Activated gamma-delta T cell treated with Interleukin-2 at 50 U/mL for 16 hours (primary cell): ENCODE measurements around the gene ARL13B.
"Not testable (repeated sequence)": the region's sequence is repeated elsewhere in the genome, so short reads cannot be mapped to it uniquely, and the experiment has no call there.

Experiments
- DNase-seq: peaks from one replicate; pipeline ENCODE4 v3.0.0-alpha.2; 2020

ARL13B gene

DNA sequence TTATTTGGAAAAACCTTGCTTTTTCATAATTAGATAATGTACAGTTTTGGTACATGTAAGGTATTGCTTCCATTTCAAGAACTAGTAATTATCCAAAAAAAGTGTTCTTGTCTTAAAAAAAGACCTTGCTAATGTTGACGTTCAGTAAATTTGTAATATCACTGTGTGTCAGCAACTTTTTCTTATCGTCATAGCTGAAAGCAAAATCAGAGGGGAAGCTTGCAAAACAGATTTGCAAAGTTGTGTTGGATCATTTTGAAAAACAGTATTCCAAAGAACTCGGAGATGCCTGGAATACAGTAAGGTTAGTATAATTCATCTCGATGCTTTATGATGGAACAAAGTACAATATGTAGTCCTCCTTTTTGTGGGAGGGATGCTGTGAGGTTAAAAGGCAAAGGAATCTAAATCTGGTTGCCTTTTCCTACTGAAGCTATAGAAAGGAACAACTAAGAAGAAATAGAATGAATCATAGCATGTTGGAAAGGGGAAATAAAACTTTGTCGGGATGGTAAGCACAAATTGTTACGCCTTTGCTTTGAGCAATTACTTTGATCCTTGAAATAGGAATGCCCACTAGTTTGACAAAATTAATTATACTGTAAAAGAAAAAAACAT, 84.4 kb downstream of the ARL13B start:
- DNase-seq = no peak

DNA sequence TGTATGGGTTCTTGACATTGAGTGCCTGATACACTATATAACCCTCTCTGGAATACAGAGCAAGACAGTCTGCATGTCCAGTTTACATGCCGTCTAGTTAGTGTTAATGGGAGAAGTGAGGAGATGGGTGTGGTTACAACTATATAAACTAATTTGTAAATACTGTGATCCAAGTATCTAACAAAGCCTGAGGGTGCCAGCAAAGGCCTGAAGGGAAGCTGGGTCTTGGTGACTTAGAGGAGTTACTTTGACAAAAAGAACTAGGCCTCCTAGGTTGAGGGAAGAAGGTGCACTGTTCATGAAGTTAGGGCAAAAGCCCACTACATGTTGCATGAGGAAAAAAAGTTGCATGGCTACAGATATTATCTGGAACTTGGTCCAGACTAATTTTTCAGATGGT, 85.2 kb downstream of the ARL13B start:
- DNase-seq = no peak

GRCh38 chr3:94065819-94066480, 86.0 kb downstream of the ARL13B start:
- DNase-seq = no peak

DNA sequence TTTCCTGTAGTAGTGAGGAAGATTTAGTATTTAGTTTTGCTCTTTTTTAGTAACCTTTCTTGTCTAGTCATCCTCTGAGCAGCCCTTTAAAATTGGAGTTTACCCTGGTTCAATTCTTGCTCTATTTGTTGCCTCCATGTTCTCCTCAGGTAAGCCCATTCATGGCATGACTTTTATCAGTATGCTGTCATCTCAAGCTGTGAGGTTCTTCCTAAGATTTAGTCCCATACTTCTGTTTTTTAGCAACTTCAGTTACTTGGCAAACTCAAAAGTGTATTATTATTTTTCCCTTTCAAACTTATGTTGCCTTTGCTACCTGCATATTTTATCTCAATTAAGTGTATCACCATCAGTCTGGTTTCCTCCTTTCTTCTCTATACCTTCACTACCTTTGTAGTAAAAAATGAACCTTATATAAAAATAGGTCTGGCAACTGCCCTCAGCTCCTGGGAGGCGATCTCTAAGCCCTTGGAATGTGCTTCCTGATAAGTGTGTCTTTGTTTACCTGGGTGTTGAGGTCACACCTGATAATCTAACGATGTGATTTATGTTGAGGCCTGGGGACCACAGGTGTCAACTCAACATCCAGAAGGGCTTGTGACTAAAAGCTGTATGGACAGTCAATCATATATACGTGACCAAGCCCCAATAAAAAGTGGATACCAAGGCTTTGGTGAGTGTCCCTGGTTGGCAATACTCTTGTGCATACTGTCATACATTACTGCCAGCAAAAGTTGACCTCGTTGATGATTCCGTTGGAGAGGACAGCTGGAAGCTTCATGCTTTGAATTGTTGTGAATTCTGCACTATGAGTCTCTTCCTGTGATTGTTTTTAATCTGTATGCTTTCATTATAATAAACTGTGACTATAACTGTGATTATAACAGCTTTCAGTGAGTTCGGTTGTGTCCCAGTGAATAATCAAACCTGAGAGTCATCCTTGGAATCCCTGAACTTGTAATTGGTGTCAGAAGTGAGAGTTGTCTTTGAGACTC, 86.8 kb downstream of the ARL13B start:
- DNase-seq = no peak

DNA sequence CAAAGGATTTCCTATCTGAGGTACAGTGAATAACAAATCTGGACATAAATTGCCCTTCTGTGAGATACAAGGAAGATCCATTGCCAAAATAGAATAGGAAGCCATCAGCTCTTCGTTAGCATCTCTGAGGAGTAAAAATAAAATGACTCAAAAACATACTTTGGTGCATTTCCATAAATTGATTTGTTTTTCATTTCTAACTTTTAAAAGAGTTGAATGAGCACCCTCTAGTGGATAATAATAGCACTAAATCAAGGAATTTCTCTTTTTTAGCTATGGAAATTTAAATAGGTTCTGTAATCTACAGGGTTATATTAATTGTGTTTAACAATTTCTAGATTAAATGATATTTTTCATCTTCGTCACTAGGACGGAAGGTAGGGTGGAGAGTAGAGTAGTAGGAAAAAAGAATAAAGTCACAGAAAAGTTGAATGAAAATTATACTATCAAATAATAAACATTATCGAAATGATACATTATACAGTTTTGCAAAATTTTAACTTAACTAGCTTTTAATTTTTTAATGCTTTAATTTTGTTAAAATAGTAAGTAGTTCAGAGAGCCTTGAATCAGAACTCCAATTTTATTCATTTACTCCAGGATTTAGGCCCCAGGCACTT, 89.3 kb downstream of the ARL13B start:
- no peak for DNase-seq

GRCh38 chr3:94070341-94070911, 90.5 kb downstream of the ARL13B start:
- no peak for DNase-seq

DNA sequence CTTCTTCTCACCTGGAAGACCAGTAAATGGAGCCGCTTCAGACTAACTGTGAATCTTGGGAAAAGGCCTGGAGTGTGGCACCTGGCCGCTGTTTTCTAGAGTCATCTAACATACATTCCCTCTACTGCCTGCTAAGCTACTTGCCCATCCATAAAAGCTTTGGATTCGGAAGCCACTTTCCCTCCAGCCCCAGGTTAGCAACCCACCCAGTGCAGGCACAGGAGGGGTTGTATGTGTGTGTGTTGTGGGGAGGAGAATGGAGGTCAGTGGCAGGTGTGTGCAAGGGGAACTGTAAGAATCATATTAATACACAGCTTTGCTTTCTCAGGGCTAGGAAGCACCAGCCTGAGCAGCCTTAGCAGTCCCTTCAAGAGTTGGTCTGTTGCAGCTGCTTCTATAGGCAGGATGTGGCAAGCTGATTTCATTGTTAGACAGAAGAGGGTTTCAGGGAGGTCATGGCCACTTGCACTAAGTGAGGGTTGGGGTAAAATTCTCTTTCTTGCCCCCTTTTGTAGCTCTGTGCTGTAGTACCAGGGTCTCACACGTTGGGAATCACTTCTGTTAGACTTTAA, 91.8 kb downstream of the ARL13B start:
- no peak for DNase-seq

- DNase-seq = no peak
Measured at GRCh38 chr3:94076055-94076454, 96.1 kb downstream of the ARL13B start.

GRCh38 chr3:94080552-94080951, 100.6 kb downstream of the ARL13B start:
- DNase-seq = not testable (repeated sequence)

- DNase-seq = no peak
Measured at GRCh38 chr3:94081884-94082283, 101.9 kb downstream of the ARL13B start.

DNA sequence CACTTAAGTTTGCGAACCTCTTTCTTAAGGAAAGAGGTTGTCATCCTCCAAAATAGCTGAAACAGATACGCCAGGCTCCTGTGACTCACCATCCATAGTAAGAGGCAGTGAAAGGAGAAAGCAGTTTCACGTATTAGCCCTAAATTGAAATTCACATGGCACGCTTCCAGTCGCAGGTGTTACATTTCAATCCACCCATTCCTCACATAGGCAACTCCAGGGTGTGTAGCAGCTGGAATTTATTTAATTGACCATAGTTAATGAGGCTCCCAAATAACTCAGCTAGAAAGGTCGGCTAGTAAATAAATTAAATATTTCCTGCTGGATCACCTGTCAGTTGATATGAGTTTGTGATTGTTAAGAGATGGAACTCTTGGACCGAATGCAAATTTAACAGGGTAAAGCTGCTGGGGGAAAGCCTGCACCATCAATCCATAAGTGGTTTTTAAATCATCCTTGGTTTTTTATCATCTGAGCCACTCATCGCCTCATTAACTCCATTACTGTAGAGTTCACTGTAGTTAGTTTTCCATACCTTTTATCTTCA, 102.5 kb downstream of the ARL13B start:
- DNase-seq = no peak

DNA sequence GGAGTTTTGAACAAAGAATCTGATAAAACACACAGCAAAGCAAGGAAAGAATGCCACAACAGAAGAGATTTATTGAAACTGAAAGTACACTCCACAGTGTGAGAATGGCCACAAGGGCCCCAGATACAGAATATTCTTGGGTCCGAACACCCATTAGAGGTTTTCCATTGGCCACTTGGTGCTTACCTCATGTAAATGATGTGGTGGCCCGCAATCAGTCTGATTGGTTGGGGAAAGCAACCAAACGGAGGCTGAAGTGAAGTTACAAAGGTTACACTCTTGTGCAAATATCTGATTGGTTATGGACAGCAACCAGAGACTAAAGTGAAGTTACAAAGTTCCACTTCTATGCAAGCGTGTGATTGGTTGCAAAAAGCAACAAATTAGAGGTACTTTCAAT, 103.3 kb downstream of the ARL13B start:
- DNase-seq = no peak

DNA sequence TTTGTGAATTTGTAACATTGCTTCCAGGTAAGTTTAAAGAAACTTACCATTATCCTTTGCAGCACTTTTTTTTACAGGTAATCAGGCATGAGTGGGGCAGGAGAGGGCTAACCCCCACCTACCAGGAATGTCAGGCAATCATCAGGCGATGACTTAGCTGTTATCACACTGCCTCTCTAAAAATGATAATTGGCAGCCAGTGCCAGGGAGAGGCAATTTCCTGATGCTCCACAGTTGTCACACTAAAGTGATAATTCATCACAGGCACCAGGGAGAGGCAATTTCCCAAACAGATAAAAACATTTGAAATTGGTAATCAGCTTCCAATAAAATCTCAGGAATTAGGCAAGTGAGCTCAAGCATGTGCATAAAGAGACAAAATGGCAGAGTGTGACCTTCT, 109.2 kb downstream of the ARL13B start:
- no peak for DNase-seq

- no peak for DNase-seq
Measured at GRCh38 chr3:94092086-94092485, 112.1 kb downstream of the ARL13B start.

GRCh38 chr3:94093151-94093550, 113.2 kb downstream of the ARL13B start:
- DNase-seq = no peak

DNA sequence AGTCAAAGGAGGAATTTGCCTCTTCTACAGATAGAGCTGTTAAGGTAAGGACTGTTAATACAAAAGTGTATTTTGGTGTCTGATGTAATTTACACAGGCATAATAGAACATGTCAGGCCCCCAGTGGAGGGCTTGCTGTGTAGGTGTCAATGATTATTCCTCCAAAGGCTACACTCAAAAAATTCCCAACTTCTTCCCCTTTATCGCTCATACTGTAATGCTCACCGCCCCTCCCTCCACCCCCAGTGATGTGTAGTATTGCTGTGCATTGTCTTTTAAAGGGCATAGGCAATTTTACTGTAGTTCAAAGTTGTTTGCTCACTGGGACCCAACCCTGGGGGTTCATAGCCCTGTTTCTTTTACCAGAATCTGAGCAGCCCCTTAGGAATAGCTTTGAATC, 115.2 kb downstream of the ARL13B start:
- no peak for DNase-seq

DNA sequence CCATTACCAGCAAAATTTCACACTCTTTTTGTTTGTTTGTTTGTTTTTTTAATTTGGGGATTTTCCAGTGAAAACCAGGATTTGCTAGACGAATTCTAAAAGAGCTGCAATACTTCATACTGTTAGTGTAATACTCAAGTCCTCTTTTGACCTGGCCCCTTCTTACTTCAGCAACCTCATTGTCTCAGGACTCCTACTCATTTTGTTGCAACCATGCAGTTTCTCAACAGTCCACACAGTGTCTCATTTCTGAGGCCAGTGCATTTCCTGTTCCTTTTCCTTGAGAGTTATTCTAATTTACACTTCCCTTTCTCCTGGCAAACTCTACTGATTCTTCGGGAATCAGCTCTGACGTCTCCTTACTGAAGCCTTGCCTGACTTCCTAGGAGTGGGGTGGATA, 118.5 kb downstream of the ARL13B start:
- DNase-seq = no peak

DNA sequence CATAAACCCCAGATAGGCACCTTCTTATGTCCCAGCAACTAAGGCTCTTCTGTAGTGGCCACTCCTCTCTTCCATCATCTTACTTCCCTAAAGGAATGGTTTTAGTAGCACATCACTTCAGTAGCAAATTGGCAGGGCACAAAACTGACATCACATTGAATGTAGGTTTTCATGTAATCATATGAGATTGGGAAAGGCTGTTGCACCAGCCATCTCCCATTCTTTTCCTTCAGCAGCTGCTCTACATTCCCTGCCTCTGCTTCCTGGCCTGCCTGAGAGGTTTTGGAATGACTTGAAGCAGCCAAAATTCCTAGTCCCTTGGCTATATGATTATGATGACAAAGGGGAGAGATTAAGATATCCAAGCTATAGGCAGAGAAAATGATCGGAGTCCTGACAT, 119.4 kb downstream of the ARL13B start:
- no peak for DNase-seq

DNA sequence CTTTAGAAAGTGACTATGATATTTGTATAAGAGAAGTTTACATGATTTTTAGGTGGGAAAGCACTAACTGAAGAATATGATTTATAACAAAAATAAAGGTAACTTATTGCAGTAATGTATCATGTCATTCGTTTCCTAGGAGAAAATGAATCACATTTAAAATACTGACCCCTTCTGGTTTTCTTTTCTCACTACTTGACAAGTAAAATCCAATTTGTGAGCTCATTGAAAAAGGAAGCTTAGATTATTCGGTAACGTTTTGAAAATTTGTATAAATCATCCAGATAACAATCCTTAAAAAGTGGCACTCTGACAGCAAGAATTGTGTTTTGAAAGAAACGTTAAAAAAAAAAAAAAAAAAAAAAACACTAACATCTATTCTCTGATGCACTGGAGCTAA, 121.9 kb downstream of the ARL13B start:
- DNase-seq = no peak
